A549 (cell line): ENCODE data around the gene SLC13A2.

Experiments
- EP300 ChIP-seq, 2 experiments: fragments of >200 bp; sonication (Bioruptor Twin); formaldehyde crosslinking; IDR thresholded peaks; 2 replicates in 1 of 2; 3 replicates in 1 of 2; pipeline ENCODE4 v1.6.1; 2016 to 2017
- HOXB13 ChIP-seq: fragments of 250-450 bp; sonication (Bioruptor Pico); IDR thresholded peaks from 2 replicates; pipeline ENCODE4 v1.5.0; 2020; ENCODE audit warnings: low read depth, mild to moderate bottlenecking, moderate library complexity
- POLR2A ChIP-seq: IDR thresholded peaks from 2 replicates; pipeline ENCODE4 v1.6.1; 2012; ENCODE audit warnings: mild to moderate bottlenecking, low read length
- POLR2AphosphoS2 ChIP-seq: conservative IDR thresholded peaks from 2 replicates; pipeline ENCODE4 v1.6.1; 2012; ENCODE audit warnings: low read length, improper control_type of control experiment, inconsistent platforms
- TF ChIP-seq, protein P1 (sequence below): fragments of >200 bp; sonication (Bioruptor Twin); formaldehyde crosslinking; IDR thresholded peaks from 3 replicates; pipeline ENCODE4 v1.5.1; 2016
- TF ChIP-seq, protein P2 (sequence below): IDR thresholded peaks from 2 replicates; pipeline ENCODE4 v1.6.1; 2012

DNA sequence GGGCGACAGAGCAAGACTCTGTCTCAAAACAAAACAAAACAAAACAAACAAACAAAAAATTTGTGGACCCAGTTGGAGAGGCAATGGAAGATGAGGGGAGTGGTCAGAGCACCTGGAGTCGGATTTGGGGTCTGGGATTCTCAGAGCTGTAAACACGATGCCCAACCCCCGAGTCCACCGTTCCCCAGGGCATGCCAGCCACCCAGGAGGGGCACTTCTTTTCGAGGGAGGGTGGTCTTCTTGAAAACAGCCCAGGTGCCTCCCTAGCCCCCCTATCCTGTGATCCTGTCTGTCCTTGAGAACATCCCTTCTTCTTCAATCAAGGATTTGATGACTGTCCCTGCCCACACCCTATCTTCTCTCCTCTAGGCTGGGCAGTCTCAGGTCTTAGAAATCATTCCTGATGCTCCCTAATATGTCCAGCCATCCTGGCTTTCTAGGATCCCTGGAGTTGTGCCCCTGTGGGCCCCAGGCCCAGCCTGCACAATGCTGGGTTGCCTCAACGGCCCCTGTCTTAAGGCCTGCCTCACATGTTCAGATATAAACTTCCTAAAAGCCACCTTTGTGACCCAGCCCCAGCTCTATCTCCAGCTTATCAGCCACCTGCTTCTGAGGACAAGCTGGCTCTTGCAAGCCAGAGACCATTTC lies 3.1 kb upstream of the SLC13A2 start:
- TF ChIP-seq POLR2A (no peak), HOXB13 (CRISPR knock-in tag) (no peak), POLR2AphosphoS2 (no peak), EP300 (IDR thresholded peaks at IDR 0.05) (no peak)
- TF ChIP-seq, protein P1, sequence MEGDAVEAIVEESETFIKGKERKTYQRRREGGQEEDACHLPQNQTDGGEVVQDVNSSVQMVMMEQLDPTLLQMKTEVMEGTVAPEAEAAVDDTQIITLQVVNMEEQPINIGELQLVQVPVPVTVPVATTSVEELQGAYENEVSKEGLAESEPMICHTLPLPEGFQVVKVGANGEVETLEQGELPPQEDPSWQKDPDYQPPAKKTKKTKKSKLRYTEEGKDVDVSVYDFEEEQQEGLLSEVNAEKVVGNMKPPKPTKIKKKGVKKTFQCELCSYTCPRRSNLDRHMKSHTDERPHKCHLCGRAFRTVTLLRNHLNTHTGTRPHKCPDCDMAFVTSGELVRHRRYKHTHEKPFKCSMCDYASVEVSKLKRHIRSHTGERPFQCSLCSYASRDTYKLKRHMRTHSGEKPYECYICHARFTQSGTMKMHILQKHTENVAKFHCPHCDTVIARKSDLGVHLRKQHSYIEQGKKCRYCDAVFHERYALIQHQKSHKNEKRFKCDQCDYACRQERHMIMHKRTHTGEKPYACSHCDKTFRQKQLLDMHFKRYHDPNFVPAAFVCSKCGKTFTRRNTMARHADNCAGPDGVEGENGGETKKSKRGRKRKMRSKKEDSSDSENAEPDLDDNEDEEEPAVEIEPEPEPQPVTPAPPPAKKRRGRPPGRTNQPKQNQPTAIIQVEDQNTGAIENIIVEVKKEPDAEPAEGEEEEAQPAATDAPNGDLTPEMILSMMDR = no peak
- TF ChIP-seq, protein P2, sequence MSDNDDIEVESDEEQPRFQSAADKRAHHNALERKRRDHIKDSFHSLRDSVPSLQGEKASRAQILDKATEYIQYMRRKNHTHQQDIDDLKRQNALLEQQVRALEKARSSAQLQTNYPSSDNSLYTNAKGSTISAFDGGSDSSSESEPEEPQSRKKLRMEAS = no peak
